DOHH2 (cell line): ENCODE measurements around the gene ZNF366.
"Not testable (repeated sequence)": the region's sequence is repeated elsewhere in the genome, so short reads cannot be mapped to it uniquely, and the experiment has no call there.

Source experiments
- H3F3A ChIP-seq: fragments of 200-600 bp; sonication (generic), shearing (Covaris generic); 2 replicates; pipeline ENCODE4 v1.6.0; 2016; ENCODE audit warnings: antibody characterized with exemption, mild to moderate bottlenecking; ENCODE audit not compliant: control insufficient read depth, insufficient read depth
- H3K27ac ChIP-seq: fragments of 200-600 bp; sonication (generic); 2 replicates; pipeline ENCODE4 v1.5.1; 2014; ENCODE audit warnings: low read depth, mild to moderate bottlenecking, low read length, moderate library complexity
- H3K27me3 ChIP-seq: fragments of 200-600 bp; sonication (generic); 2 replicates; pipeline ENCODE4 v1.6.1; 2014; ENCODE audit warnings: mild to moderate bottlenecking, low read length, mixed read lengths; ENCODE audit not compliant: control insufficient read depth
- H3K36me3 ChIP-seq: fragments of 200-600 bp; sonication (generic); 2 replicates; pipeline ENCODE4 v1.6.1; 2014; ENCODE audit warnings: mild to moderate bottlenecking, low read length, moderate library complexity, mixed read lengths; ENCODE audit not compliant: control insufficient read depth
- H3K4me1 ChIP-seq: fragments of 200-600 bp; sonication (generic); 2 replicates; pipeline ENCODE4 v1.6.1; 2014; ENCODE audit warnings: mild to moderate bottlenecking, low read length, mixed read lengths; ENCODE audit not compliant: control insufficient read depth
- H3K4me2 ChIP-seq: fragments of 200-600 bp; sonication (generic); 2 replicates; pipeline ENCODE4 v1.6.0; 2014; ENCODE audit warnings: mild to moderate bottlenecking, low read length, moderate library complexity
- H3K4me3 ChIP-seq: fragments of 200-600 bp; sonication (generic); 2 replicates; pipeline ENCODE4 v1.5.1; 2014; ENCODE audit warnings: mild to moderate bottlenecking, low read length, mixed read lengths
- H3K79me2 ChIP-seq: fragments of 200-600 bp; sonication (generic); 2 replicates; pipeline ENCODE4 v1.6.1; 2014; ENCODE audit warnings: mild to moderate bottlenecking, low read length, mixed read lengths; ENCODE audit not compliant: control insufficient read depth
- H3K9me2 ChIP-seq: fragments of 200-600 bp; sonication (generic); replicated peaks from 2 replicates; pipeline ENCODE4 v1.6.1; 2014; ENCODE audit warnings: mild to moderate bottlenecking, low read length, mixed read lengths; ENCODE audit not compliant: control insufficient read depth
- H3K9me3 ChIP-seq: fragments of 200-600 bp; sonication (generic); 2 replicates; pipeline ENCODE4 v1.6.1; 2014; ENCODE audit warnings: antibody characterized with exemption, low read length, mixed read lengths; ENCODE audit not compliant: control insufficient read depth, insufficient read depth
- H4K20me1 ChIP-seq: fragments of 200-600 bp; sonication (generic); 2 replicates; pipeline ENCODE4 v1.6.0; 2014; ENCODE audit warnings: low read depth, mild to moderate bottlenecking, antibody characterized with exemption, low read length, moderate library complexity; ENCODE audit not compliant: control insufficient read depth, insufficient read depth
- EZH2phosphoT487 ChIP-seq: fragments of 200-600 bp; sonication (generic); IDR thresholded peaks from 2 replicates; pipeline ENCODE4 v1.6.1; 2017; ENCODE audit warnings: borderline replicate concordance, mild to moderate bottlenecking, antibody characterized with exemption, low read length, moderate library complexity, mixed read lengths
- TF ChIP-seq, protein P1 (sequence below): fragments of 200-600 bp; sonication (generic); IDR thresholded peaks from one replicate; pipeline ENCODE4 v1.5.1; 2014; ENCODE audit warnings: antibody characterized with exemption, mild to moderate bottlenecking, low read depth, low read length; ENCODE audit not compliant: poor library complexity, severe bottlenecking

The ZNF366 gene

DNA sequence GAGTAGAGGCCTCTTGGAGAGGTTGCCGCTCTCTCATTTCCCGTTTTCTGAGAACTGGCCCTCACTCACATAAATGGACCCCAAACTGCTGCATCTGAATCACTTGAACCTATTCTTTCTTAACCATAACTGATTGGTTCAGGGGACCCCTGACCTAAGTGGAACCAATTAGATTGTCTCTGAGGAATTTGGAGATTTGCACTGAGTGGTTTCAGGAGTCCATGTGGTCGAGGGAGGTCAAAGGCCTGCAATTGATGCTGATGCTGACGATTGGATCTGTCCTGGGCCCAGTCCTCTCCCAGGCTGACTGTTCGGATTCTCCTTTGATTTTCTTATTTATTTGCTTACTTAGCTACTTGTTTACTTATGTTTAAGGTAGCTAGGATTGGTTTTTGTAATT is 99.1 kb downstream of the ZNF366 start:
- no peak for TF ChIP-seq EZH2phosphoT487
- TF ChIP-seq, protein P1, sequence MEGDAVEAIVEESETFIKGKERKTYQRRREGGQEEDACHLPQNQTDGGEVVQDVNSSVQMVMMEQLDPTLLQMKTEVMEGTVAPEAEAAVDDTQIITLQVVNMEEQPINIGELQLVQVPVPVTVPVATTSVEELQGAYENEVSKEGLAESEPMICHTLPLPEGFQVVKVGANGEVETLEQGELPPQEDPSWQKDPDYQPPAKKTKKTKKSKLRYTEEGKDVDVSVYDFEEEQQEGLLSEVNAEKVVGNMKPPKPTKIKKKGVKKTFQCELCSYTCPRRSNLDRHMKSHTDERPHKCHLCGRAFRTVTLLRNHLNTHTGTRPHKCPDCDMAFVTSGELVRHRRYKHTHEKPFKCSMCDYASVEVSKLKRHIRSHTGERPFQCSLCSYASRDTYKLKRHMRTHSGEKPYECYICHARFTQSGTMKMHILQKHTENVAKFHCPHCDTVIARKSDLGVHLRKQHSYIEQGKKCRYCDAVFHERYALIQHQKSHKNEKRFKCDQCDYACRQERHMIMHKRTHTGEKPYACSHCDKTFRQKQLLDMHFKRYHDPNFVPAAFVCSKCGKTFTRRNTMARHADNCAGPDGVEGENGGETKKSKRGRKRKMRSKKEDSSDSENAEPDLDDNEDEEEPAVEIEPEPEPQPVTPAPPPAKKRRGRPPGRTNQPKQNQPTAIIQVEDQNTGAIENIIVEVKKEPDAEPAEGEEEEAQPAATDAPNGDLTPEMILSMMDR = no peak
- H4K20me1 ChIP-seq = no peaks in the 10 kb centered on the region
- H3K4me2 ChIP-seq = no peak overlapping the region
- peaks cover 4% of the 10 kb centered on the region; the same call in 1 of the 2 replicates for H3K27me3 ChIP-seq
- no peak overlapping the region for H3K4me3 ChIP-seq
- no peaks in the 10 kb centered on the region for H3K79me2 ChIP-seq
- H3K9me2 ChIP-seq = no peaks in the 10 kb centered on the region
- no peaks in the 10 kb centered on the region for H3K4me1 ChIP-seq
- H3F3A ChIP-seq = no peaks in the 10 kb centered on the region
- H3K27ac ChIP-seq = no peak overlapping the region
- no peaks in the 10 kb centered on the region for H3K36me3 ChIP-seq
- peaks cover 7% of the 10 kb centered on the region for H3K9me3 ChIP-seq

GRCh38 chr5:72407541-72407940 is 99.7 kb downstream of the ZNF366 start:
- no peak for TF ChIP-seq EZH2phosphoT487
- TF ChIP-seq, protein P1 = no peak
- peaks cover 2% of the 10 kb centered on the region; the same call in 1 of the 2 replicates for H3K27me3 ChIP-seq

GRCh38 chr5:72407078-72407477 is 100.1 kb downstream of the ZNF366 start:
- Histone ChIP-seq H3K4me2 (no peak overlapping the region), H4K20me1 (no peaks in the 10 kb centered on the region), H3K36me3 (no peaks in the 10 kb centered on the region), H3K9me3 (peaks cover 9% of the 10 kb centered on the region), H3K9me2 (no peaks in the 10 kb centered on the region), H3F3A (no peaks in the 10 kb centered on the region), H3K27me3 (peaks cover 2% of the 10 kb centered on the region; the same call in 1 of the 2 replicates), H3K79me2 (no peaks in the 10 kb centered on the region), H3K4me3 (no peak overlapping the region), H3K4me1 (no peaks in the 10 kb centered on the region), H3K27ac (no peak overlapping the region)
- TF ChIP-seq EZH2phosphoT487 = no peak
- TF ChIP-seq, protein P1 = no peak

More at GRCh38 chr5:72407541-72407940, 99.7 kb downstream of the ZNF366 start:
- Histone ChIP-seq H3K4me2 (no peak overlapping the region), H3K27ac (no peak overlapping the region), H3K79me2 (no peaks in the 10 kb centered on the region), H3K9me2 (no peaks in the 10 kb centered on the region), H4K20me1 (no peaks in the 10 kb centered on the region), H3K36me3 (no peaks in the 10 kb centered on the region), H3F3A (no peaks in the 10 kb centered on the region), H3K4me1 (no peaks in the 10 kb centered on the region), H3K4me3 (no peak overlapping the region), H3K9me3 (peaks cover 9% of the 10 kb centered on the region)

GRCh38 chr5:72404771-72405170 is 102.4 kb downstream of the ZNF366 start:
- not testable (repeated sequence) for H4K20me1 ChIP-seq, H3K27ac ChIP-seq, H3K36me3 ChIP-seq, H3K4me1 ChIP-seq, H3K79me2 ChIP-seq, H3F3A ChIP-seq, H3K4me3 ChIP-seq, H3K27me3 ChIP-seq, H3K9me2 ChIP-seq, H3K4me2 ChIP-seq
- H3K9me3 ChIP-seq = peaks cover 19% of the 10 kb centered on the region
